Fibroblast of skin of right biceps (primary cell): ENCODE data around the gene DNA2.

Source experiments
- DNase-seq: peaks from one replicate; pipeline ENCODE4 v3.0.0-alpha.2; 2013

The DNA2 gene

DNA sequence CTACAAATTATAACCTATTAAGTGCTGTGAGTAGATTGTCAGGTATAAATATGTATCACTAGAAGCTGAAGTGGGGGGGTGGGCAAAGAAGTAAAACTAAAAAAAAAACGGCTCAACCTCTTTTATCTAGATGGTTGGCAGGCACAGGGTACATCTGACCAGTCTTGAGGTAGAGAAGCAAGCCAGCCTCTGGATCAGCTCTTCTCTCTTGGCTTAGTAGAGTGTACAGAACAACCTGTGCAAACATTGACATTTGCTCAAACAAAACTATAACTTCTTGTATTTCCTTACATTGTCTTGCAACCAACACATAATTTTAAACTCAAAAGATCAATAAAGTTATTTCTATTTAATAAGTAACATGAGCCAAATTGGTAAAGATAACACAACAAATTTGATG lies 25.6 kb downstream of the DNA2 start:
- no peak for DNase-seq

DNA sequence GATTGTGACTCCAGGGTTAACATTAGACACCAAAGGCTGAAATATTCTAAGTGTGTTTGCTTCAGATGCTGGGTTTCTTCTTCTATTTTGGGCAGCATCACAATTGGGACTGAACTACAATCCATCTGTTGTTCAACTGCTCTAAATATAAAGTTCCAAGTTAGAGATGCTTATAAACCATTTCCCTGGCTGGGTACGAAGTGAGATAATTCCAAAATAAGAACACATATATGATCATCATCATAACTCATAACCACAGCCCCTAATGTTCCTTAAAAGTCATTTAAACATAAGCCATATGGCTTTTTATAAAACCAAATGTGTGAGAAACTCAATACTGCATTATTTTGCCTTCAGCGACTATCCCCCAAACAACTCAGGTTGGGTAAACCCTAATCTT lies 28.8 kb downstream of the DNA2 start:
- DNase-seq: no peak

DNA sequence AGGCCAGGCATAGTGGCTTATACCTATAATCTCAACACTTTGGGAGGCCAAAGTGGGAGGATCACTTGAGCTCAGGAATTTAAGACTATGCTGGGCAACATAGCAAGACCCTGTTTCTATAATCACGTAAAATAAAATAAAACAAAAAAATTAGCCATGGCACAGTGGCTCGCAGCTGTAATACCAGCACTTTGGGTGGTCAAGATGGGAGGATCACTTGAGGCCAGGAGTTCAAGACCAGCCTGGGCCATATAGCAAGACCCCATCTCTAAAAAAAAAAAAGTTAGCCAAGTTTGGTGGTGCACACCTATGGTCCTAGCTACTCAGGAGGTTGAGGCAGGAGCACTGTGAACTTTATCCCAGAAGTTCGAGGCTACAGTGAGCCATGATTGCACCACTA lies 30.9 kb downstream of the DNA2 start:
- DNase-seq: no peak

DNA sequence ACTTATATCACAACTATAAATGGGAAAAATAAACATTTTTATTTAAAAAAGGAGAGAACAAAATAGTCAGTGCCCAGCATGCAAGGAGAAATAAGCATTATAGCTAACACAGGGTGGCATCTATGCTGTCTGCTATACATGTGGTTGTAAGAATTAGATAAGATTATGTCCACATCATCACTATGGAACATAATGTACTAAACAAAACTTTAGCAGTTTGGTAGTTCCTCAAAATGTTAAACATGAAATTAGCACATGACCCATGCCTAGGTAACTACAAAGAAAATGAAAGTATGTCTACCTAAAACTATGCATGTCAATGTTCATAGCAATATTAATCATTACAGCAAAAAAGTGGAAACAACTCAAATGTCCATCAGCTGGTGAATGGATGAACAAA lies 36.0 kb downstream of the DNA2 start:
- no peak for DNase-seq

DNA sequence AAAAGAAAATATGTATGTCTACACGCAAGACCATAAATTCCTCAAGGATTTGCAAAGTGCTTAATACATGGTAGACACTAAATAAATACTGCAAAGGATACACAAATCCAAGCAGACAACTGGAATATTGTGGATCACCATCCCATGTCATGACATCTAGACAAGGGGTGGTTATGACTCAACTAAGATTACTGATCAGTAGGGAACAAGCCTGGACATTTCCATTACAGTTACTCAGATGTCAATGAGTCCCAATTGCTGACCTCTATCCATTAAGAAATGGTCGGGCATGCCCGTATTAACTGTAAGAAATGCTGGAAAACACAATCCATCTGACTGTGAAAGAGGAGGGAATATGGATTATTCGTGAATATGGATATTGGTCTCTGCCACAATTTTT lies 37.1 kb downstream of the DNA2 start:
- DNase-seq: no peak

DNA sequence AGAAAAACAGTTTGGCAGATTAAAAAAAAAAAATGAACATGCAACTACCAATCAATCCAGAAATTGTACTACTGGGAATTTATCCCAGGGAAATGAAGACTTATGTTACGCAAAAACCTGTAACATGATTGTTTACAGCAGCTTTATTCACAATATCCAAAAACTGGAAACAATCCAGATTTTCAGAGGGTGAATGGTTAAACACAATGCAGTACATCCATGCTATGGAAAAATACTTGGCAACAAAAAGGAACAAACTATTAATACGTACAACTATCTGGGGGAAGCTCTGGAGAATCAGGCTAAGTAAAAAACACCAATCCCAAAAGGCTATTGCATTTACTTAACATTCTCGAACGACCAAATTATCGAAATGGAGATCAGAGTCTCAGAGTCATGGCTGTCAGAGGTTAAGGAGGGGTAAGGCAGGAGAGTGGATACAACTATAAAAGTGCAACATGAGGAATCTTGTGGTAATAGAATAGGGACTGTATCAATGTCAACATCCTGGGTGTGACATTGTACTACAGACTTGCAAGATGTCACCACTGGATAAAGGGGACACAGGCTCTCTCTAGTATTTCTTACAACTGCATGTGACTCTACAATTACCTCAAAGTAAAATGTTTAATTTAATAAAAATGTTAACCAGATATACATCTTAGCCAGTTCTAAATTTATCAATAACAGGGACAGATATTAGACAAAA lies 43.2 kb downstream of the DNA2 start:
- no peak for DNase-seq

DNA sequence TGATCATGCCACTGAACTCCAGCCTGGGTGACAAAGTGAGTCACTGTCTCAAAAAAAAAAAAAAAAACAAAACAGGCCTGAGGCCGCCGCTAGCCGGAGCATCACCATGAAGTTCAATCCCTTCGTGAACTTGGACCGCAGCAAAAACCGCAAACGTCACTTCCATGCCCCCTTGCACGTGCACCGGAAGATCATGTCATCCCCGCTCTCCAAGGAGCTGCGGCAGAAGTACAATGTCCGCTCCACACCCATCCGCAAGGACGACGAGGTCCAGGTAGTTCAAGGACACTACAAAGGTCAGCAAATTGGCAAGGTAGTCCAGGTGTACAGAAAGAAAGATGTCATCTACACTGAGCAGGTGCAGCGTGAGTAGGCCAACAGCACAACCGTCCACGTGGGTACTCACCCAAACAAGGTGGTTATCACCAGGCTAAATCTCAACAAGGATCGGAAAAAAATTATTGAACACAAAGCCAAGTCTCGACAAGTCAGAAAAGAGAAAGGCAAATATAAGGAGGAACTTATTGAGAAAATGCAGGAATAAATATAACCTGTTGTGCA lies 47.2 kb downstream of the DNA2 start:
- no peak for DNase-seq

DNA sequence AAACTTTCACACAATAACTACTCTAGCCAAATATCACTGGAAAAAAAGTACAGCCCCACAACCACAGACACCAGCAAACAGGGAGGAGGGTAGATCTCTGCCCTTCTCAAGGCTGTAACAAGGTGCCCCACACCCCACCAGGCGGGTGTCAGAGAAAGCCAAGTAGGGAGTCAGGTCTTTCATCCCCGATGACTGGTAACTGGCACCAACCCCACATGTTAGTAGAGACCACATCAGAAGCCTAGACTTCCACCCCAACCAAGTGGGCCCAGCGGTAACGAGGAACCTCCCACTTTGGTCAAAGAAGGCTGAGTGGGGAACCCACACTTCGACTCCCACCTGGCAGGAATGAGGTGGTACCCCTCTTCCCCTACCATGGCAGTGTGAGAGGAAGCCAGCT lies 48.3 kb downstream of the DNA2 start:
- DNase-seq: no peak

DNA sequence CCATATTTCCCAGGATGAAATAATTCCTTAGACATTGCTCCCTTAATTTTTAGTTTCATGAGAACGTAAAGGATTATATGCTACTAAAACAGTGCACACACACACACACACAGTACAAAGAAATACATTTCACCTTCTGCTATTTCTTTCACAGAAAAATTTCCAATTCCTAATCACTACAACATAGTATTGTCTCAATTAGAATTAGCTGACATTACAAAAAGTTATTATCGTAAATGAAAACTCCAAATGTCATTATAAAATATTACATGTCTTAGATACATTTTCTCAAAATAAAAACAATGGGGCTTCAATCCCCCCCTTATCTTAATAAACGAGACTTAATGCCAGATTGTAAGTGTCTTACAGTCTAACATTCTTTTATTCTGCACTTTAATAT lies 52.4 kb downstream of the DNA2 start:
- DNase-seq: no peak

DNA sequence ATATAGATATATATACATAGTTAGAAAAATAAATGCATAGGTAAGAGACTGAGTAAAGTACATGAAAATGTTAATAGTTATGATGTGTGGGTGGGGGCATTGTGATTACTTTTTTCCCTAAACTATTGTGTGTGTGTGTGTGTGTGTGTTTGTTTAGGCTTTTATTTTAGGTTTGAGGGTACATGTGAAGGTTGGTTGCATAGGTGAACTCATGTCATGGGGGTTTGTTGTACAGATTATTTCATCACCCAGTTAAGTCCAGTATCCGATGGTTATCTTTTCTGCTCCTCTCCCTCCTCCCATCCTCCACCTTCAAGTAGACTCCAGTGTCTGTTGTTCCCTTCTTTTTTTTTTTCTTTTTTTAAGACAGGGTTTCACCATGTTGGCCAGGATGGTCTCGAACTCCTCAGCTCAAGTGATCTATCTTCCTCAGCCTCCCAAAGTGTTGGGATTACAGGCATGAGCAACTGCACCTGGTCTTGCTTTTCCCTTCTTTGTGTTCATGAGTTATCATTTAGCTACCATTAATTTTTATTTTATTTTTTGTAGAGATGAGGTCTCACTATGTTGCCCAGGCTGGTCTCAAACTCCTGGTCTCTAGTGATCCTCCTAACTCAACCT lies 62.8 kb downstream of the DNA2 start:
- no peak for DNase-seq

DNA sequence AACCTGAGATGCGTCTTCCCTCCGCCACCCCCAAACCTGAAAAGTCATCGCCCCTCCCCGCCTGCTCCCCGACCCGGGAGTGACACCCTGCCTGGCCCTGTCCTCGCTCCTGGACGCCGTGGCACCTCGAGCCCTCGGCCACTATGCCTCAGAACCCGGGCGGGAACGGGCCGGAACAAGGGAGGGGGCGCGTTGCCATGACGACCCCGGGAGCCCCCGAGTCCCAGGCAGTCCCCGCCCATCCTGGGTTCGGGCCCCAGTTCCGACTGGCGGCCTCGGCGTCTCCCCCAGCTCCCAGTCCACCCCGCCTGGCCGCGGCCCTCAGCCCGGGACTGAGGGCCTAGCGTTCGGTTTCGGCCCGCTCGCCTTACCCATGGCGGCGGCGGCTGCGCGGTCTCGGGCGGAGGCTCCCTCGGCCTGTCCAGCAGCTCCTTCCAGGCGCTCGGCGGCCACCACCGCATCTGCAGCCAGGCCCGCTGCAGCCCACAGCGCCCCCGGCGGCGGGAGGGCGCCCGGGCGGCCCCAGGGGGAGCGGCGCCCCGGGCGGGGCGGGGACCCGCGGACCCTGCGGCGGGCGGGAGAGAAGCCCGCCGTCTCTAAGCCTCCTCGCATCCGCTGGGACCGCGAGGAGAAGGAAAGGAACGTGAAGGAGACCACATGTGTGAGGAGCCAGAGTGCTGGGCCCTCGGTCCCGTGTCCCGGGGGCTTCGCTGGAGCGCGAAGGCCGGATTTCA lies 64.8 kb downstream of the DNA2 start, which contains the start of gene RUFY2:
Gene RUFY2, minus strand, starts transcription at position 463 of the 734 bp plus-strand sequence. Its CDS starts 88 bp downstream, at position 375.
- peak; percentile 83 for DNase-seq

DNA sequence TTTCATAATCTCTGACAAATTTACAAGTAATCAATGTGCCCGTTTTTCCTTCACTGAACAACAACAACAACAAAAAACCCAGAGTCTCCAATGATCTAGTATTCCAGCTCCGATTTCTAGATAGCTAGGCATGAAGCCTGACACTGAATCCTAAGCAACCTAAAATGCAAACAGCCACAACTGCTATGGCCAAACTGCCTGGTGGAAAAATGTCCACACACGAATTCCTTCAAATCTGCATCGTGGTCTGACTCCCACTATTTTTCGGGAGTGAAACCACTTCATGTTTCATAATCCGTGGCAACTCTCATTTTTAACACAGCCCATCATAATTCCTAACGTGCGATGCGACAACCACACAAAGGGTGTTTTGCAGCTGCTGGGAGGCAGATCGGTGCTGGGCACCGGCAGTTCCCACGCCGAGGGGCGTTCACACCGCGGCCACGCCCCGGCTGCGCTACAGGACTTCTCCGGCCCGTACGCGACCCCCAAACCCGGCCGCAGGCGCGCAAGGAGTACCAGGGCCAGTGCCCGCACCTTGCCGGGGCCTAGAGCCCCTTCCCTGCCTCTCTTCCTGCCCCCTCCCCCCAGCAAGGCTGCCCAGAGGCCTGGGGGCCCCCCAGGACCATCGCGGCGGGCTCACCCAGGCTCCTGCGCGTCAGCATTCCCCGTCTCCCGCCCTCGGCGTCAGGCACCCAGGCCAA lies 65.5 kb downstream of the DNA2 start:
- DNase-seq: peak; percentile 65

DNA sequence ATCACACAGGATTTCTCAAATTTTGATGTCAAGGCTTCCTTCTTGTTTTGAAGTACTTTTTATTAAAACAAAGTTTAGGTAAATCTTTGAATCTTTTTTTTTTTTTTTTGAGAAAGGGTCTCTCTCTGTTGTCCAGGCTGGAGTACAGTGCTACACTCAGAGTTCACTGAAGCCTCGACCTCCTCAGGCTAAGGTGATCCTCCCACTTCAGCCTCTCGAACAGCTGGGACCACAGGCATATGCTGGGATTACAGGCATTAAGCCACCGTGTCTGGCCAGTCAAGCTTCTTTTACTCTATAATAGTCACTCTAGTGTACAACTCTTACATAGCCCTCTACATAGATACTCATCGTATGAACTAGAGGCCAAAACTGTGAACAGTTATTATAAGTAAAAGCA lies 68.1 kb downstream of the DNA2 start:
- DNase-seq: no peak

DNA sequence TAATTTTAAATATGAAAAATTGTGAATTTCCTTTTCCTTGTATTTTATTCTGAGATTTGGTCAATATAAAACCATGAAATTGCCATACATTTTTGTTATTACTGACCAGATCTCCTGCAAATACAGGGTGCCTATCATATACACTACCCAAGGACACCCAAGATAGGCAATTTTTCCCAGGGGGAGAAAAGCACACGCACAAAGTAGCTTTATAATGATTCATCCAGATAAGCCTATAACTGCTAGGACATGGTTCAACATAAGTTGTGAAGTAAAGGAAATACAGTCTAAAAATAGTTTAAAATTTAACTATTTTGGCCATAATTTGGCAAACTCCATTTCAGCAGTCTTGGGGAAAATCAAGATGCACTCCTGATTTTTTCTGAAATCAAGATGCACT lies 69.5 kb downstream of the DNA2 start:
- peak; percentile 21 for DNase-seq

DNA sequence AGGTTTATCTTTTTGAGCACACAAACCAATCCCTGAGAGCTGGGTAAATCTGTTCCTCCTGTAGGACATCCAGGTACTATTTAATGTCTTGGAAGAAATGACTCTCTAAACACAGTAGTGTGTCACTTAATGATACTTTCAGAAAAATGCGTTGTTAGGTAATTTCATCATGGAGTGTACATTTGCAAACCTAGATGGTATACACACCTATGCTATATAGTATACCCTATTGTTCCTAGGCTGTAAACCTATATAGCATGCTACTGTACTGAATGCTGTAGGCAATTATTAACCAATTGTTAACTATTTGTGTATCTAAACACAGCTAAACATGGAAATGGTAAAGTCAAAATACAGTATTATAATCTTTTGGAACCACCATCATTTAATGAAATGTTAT lies 74.8 kb downstream of the DNA2 start:
- no peak for DNase-seq

DNA sequence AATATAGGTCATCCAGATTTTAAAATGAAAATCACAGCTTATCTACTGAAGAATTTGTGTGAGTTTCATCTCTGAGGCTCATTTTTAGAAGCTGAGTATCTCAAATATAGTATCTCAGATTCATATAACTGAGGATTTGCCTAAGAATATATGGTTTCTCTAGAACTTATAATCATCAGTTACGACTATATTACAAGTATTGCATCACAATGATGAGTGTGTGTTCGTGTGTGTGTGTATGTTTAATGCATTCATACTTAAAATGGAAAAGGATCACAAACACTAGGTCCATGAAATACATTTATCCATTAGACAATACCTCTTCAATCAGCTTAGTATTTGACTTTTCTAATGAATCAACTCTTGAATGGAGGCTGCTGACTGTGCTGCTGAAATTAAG lies 86.0 kb downstream of the DNA2 start:
- no peak for DNase-seq

DNA sequence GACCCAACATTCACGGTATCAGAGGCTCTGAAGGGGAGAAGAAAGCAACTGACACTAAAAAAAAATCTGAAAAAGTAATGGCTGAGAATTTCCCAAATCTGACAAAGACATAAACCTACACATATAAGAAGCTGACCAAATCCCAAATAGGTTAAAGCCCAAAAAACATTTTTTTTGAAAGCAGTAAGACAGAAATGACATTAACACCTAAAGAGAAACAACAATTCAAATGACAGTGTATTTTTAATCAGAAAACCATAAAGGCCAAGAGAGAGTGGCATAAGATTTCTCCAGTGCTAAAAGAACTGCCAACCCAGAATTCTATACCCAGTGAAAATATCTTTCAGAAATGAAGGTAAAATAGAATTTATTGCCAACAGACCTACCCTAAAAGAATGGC lies 100.2 kb downstream of the DNA2 start:
- no peak for DNase-seq

DNA sequence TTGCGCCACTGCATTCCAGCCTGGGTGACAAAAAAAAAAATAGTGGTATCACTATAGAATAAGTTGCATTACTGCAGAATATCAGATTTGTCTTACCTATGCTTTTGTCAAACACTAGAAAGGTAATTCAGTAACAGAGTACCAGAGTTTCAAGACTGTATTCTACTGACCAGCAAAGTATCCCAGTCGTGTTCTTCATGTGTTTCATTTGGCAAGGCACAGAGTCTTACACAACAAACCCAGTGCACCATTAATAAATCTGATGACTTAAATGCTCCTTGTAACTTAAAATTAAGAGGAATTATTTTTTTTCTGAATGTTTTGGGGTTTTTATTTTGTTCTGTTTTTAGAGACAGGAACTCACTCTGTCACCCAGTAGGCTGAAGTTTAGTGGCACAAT lies 104.7 kb downstream of the DNA2 start:
- no peak for DNase-seq

DNA sequence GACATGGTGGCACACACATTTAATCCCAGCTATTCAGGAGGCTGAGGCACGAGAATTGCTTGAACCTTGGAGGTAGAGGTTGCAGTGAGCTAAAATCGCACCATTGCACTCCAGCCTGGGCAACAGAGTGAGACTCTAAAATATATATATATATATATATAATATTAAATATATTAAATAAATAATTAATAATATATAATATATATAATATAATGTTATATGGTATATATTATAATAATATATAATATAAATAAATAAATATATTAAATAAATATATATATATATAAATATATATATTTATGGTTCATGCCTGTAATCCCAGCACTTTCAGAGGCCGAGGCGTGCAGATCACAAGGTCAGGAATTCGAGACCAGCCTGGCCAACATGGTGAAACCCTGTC lies 105.2 kb downstream of the DNA2 start:
- DNase-seq: no peak

DNA sequence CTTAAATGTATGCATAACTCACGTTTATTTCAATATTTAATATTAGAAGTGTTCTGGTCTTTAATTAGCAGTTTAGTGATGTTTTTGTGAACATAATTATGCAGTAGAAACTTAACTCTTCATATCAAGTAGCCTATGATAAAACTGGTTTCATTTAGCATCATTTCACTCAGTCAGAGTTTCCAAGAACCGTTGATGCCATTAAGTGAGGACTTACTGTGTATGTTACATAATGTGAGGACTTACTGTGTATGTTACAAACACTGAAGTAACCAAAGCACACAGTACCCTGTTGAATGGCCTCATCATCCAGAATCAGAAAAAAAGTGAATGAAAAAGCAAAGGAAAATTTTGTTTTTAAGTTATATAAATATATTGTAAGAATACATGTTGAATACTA lies 106.2 kb downstream of the DNA2 start:
- DNase-seq: no peak

DNA sequence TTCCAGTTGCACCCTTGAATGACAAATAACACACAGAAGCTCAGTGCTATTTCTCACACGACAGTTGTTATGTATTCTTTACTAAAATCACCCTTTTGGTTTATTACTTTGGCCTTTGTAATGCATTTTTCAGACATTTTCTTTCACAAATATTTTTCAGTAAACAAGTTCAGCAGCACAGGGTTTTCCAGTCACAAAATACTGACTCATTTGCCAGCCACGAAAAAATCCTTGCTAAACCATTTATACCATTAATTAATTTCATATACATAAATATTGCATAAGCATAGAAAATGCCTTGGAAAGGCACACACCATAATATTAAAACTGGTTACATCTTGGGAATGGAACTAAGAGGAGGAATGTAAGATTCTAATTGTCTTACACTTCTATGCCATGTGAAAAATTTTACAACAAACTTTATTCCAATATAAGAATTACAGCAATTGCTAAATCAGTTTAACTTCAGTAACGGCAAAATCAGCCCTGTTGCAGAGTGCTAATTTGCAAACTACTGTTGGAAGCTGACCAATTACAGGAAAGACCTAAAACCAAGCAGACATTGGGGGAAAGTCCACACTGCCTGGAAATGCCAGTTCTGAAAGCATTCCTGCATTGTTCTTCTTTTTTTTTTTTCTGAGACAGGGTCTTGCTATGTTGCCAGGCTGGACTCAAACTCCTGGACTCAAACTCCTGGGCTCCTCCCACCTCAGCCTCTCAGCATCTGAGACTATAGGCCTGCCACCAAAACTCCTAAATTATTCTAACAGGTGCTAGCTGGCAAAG lies 107.5 kb downstream of the DNA2 start:
- DNase-seq: peak; percentile 7
